ENCODE data around the gene MED15.

GRCh38 chr22:20578707-20579106 is 71.3 kb downstream of the MED15 start:
- TF ChIP-seq CTCF (IDR thresholded peaks at IDR 0.05) = no peak
- no peak for TF ChIP-seq POLR2A (IDR thresholded peaks at IDR 0.05)
